Endothelial cell (in vitro differentiated cells): ENCODE results near the gene FOXO6. TPM values are rescaled to one million over a fixed set of nuclear protein-coding genes. Genes with fewer than 3 reads are reported as not detected.

Experiments used
- DNase-seq: peaks from one replicate; pipeline ENCODE4 v3.0.0; 2021; ENCODE audit warnings: low spot score
- H3K27ac Mint-ChIP-seq: one replicate; pipeline ENCODE4 v1.8.0; 2021; ENCODE audit warnings: mixed read lengths, inconsistent platforms; ENCODE audit not compliant: unreplicated experiment
- H3K27me3 Mint-ChIP-seq: one replicate; pipeline ENCODE4 v1.8.0; 2021; ENCODE audit warnings: mild to moderate bottlenecking, moderate library complexity, mixed read lengths, inconsistent platforms; ENCODE audit not compliant: unreplicated experiment
- H3K36me3 Mint-ChIP-seq: one replicate; pipeline ENCODE4 v1.8.0; 2021; ENCODE audit warnings: mild to moderate bottlenecking, low read depth, mixed read lengths, inconsistent platforms; ENCODE audit not compliant: unreplicated experiment
- H3K4me1 Mint-ChIP-seq: one replicate; pipeline ENCODE4 v1.8.0; 2021; ENCODE audit warnings: mild to moderate bottlenecking, mixed read lengths, inconsistent platforms; ENCODE audit not compliant: unreplicated experiment
- H3K4me3 Mint-ChIP-seq: one replicate; pipeline ENCODE4 v1.8.0; 2021; ENCODE audit warnings: mild to moderate bottlenecking, mixed read lengths, inconsistent platforms; ENCODE audit not compliant: unreplicated experiment
- H3K9me3 Mint-ChIP-seq: one replicate; pipeline ENCODE4 v1.8.0; 2021; ENCODE audit warnings: mixed read lengths, inconsistent platforms; ENCODE audit not compliant: unreplicated experiment
- CTCF ChIP-seq: fragments of 200-600 bp; sonication (generic); IDR thresholded peaks from one replicate; pipeline ENCODE4 v1.5.0; 2021; ENCODE audit warnings: antibody characterized with exemption; ENCODE audit not compliant: unreplicated experiment
- total RNA-seq: library from RNA; stranded (reverse); fragmentation: NEBNext Ultra II Directional; extraction: Animal tissue kit (Norgen Biotek cat#: 25700); gene quantifications from one replicate; pipeline ENCODE4 v1.2.1, GENCODE V29; 2021; ENCODE audit not compliant: unreplicated experiment

Gene FOXO6
- total RNA-seq, 1 donor from 2014 or later = 0.23 TPM

DNA sequence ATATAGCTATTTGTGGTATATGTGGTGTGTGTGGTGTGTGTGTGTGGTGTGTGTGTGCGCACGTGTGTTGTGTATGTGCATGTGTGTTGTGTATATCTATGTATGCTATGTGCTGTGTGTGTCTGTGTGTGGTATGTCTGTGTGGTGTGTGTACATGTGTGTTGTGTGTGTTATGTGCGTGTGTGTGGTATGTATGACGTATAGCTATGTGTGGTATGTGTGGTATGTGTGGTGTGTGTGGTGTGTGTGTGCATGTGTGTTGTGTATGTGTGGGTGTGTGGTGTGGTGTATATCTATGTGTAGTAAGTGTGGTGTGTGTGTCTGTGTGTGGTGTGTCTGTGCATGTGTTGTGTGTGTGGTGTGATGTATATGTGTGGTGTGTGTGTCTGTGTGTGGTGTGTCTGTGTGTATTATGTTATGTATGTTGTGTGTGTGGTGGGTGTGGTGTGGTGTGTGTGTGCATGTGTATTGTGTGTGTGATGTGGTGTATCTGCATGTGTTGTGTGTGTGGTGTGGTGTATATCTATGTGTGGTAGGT, 63.4 kb downstream of the FOXO6 start:
- no peak for DNase-seq
- no peak for TF ChIP-seq CTCF
- no peak overlapping the region for H3K27ac Mint-ChIP-seq
- no peaks in the 10 kb centered on the region for H3K36me3 Mint-ChIP-seq
- peaks cover 6% of the 10 kb centered on the region for H3K27me3 Mint-ChIP-seq
- peaks cover 5% of the 10 kb centered on the region for H3K4me1 Mint-ChIP-seq
- no peaks in the 10 kb centered on the region for H3K9me3 Mint-ChIP-seq
- no peak overlapping the region for H3K4me3 Mint-ChIP-seq

DNA sequence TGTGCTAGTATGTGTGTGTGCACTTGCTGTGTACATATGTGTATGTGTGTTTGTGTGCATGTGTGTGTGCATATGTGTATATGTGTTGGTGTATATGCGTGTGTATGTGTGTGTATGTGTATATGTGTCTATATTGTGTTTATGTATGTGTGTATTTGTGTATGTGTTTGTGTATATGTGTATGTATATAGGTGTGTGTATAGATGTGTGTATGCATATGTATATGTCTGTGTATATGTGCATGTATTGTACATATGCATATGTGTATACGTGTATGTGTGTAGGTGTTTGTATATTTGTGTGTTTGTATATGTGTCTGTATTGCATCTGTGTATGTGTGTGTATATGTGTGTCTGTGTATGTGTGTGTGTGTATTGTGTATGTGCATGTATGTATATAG, 64.1 kb downstream of the FOXO6 start:
- Mint-ChIP-seq H3K4me3 (no peak overlapping the region), H3K27me3 (peaks cover 4% of the 10 kb centered on the region), H3K9me3 (no peaks in the 10 kb centered on the region), H3K27ac (no peak overlapping the region), H3K36me3 (no peaks in the 10 kb centered on the region), H3K4me1 (peaks cover 8% of the 10 kb centered on the region)
- TF ChIP-seq CTCF = no peak
- no peak for DNase-seq

DNA sequence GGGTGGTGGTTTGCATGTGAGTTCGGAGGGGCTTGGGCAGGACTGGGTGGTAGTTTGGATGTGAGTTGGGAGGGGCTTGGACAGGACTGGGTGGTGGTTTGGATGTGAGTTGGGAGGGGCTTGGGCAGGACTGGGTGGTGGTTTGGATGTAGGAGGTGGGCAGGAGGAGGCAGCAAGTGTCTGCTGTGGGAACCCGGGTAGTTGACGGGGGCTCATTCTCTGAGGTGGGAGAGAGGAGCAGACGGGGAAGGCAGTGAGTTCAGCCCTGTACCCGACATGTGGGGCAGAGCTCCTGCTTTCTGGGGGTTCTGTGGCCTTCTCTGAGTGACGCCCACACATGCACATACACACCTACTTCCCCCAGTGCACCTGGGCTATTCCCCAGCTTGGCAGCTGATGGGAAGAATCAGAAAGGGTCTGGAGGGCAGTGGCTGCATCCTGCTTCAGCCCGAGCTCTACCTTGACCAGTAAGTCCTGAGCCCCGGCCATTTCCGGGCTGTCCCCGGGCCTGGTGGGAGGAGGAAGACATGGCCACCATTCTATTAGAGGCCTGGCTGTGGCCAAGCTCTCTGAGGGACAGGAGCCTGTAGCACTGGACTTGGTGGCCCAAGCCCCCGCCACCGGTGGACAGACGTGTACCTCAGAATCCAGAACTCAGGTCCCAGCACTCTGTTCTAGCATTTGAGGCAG, 65.1 kb downstream of the FOXO6 start:
- Mint-ChIP-seq H3K4me1 (peaks cover 8% of the 10 kb centered on the region), H3K36me3 (no peaks in the 10 kb centered on the region)

DNA sequence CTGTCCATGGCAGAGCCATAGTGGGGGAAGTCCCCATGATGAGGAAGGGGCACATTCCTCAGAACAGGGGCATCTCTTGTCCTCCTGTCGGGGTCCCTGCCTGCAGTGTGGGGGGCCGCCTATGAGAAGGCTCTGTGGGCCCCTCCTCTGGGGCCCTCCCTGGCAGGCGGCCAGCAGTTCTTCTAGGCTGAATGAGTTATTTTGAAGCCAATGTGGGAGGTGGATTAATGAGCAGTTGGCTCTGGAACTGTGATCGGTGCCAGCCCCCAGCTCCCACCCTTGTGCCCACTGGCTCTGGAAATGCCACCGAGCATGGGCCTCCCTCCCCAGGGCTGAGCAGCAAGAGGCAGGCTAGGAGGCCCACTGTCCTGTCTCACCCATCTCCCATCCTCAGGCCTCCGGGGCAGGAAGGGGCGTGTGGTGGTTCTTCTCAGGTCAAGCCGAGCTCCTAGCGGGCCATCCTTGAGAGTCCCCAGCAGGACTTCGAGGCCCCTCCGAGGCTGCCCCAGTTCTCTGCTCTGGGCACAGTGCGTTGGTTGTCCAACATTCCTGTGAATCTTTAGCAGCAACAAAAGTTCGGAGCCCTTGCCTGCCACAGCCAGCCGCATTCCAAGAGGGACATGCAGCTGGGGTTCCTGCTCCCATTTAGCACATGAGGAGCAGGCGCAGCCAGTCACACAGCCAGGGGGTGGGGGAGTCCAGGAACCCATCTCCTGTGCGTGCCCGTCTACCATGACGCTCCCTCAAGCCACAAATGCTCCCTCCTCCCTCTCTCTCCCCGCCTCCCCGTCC, 66.1 kb downstream of the FOXO6 start:
- TF ChIP-seq CTCF = no peak
- Mint-ChIP-seq H3K4me1 (peaks cover 8% of the 10 kb centered on the region), H3K27ac (no peak overlapping the region), H3K9me3 (no peaks in the 10 kb centered on the region), H3K27me3 (peaks cover 3% of the 10 kb centered on the region), H3K4me3 (no peak overlapping the region), H3K36me3 (no peaks in the 10 kb centered on the region)
- DNase-seq = no peak

More for the DNA sequence above, 65.1 kb downstream of the FOXO6 start:
- Mint-ChIP-seq H3K27ac (no peak overlapping the region), H3K9me3 (no peaks in the 10 kb centered on the region), H3K4me3 (no peak overlapping the region), H3K27me3 (peaks cover 5% of the 10 kb centered on the region)
- DNase-seq = no peak
- TF ChIP-seq CTCF = no peak
